PC-9 (cell line): ENCODE results near the gene PRKG1.

Source experiments
- CTCF ChIP-seq: fragments of 200-600 bp; sonication (generic); conservative IDR thresholded peaks from 2 replicates; pipeline ENCODE4 v1.6.1; 2017; ENCODE audit warnings: mixed run types, antibody characterized with exemption, mild to moderate bottlenecking, moderate library complexity
- EZH2 ChIP-seq: fragments of 200-600 bp; sonication (generic); IDR thresholded peaks from 2 replicates; pipeline ENCODE4 v1.8.0; 2017; ENCODE audit warnings: antibody characterized with exemption, low read depth

GRCh38 chr10:51079331-51079730 is 5.0 kb downstream of the PRKG1 start:
- TF ChIP-seq EZH2 (no peak), CTCF (no peak)
